Measurements from ENCODE around the gene GNG8. TPM values are rescaled to one million over a fixed set of nuclear protein-coding genes. Genes with fewer than 3 reads are reported as not detected.

Gene GNG8
- total and polyA plus RNA-seq, 12 donors: 1.9 to 5.9 TPM; not detected in 10

DNA sequence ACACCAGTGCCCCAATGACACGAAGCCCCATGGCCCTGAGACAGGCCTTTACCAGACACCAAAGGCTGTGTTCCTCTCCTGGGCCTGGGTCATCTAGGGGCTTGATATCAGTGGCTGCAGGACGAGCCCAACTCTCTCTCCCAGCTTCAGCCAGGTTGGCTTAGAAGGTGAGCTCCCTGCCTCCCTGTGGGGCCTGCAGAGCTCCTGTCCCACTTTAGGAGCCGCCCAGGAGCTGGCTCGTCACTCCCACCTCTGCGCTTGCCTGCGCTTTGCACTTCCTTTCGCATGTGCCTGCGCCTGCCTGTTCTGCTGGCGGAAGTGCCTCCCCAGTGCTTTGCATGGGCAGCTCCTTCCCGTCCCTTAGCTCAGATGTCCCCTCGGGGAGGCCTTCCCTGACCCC lies 30.0 kb downstream of the GNG8 start:
- no peak overlapping the region for H3K4me3 ChIP-seq
- H3K9me3 ChIP-seq: no peaks in the 10 kb centered on the region
- WGBS, 2 donors: 83 to 87% methylated on average over 11 of the region's 11 CpGs
- TF ChIP-seq, protein P1, sequence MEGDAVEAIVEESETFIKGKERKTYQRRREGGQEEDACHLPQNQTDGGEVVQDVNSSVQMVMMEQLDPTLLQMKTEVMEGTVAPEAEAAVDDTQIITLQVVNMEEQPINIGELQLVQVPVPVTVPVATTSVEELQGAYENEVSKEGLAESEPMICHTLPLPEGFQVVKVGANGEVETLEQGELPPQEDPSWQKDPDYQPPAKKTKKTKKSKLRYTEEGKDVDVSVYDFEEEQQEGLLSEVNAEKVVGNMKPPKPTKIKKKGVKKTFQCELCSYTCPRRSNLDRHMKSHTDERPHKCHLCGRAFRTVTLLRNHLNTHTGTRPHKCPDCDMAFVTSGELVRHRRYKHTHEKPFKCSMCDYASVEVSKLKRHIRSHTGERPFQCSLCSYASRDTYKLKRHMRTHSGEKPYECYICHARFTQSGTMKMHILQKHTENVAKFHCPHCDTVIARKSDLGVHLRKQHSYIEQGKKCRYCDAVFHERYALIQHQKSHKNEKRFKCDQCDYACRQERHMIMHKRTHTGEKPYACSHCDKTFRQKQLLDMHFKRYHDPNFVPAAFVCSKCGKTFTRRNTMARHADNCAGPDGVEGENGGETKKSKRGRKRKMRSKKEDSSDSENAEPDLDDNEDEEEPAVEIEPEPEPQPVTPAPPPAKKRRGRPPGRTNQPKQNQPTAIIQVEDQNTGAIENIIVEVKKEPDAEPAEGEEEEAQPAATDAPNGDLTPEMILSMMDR (IDR thresholded peaks at IDR 0.05): no peak
- ATAC-seq (no peak), DNase-seq (no peak)
- peak overlapping the region in 4 of 10 donors; percentile 14 to 35 (median 26) for H3K27ac ChIP-seq
- peaks cover 23 to 58% (median 46%) of the 10 kb centered on the region in 9 donors for H3K4me1 ChIP-seq
- intact Hi-C loops (cut with DNase I): no loop called here
- H3K36me3 ChIP-seq: peaks cover 0 to 59% (median 46%) of the 10 kb centered on the region in 9 donors
- no peaks in the 10 kb centered on the region for H3K27me3 ChIP-seq

DNA sequence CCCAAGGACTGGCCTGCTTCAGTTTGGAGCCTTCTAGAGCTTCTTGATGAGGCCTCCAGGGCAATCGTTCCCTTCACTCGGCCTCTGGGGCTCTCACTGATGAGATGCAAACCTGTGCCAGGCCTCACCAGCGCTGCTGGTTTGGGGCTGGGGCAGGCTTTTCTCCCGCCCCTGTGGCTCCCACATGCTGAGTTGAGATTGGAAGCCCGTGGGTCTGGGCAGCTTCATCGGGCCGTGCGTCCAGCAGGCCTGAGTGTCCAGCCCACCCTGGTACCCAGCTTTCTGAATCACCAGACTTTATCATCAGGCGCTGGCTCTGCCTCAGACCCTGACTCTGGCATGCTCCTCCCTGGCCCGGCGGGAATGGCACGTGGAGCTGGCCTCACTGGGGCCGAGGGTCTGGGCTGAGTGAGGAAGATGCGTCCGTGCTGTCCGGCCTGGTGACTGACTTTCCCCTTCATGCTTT lies 30.6 kb downstream of the GNG8 start:
- 61 to 64% methylated on average over 16 of the region's 16 CpGs for WGBS, 2 donors
- no peaks in the 10 kb centered on the region for H3K9me3 ChIP-seq
- intact Hi-C loops (cut with DNase I): no loop called here
- no peak for DNase-seq
- peaks cover 23 to 58% (median 41%) of the 10 kb centered on the region in 9 donors for H3K4me1 ChIP-seq
- H3K36me3 ChIP-seq: peaks cover 0 to 58% (median 46%) of the 10 kb centered on the region in 9 donors
- TF ChIP-seq, protein P1 (IDR thresholded peaks at IDR 0.05): no peak
- H3K27me3 ChIP-seq: no peaks in the 10 kb centered on the region
- peak overlapping the region in 8 of 10 donors; percentile 8 to 42 (median 25) for H3K27ac ChIP-seq
- ATAC-seq: no peak
- H3K4me3 ChIP-seq: peak overlapping the region in 1 of 10 donors; percentile 5

DNA sequence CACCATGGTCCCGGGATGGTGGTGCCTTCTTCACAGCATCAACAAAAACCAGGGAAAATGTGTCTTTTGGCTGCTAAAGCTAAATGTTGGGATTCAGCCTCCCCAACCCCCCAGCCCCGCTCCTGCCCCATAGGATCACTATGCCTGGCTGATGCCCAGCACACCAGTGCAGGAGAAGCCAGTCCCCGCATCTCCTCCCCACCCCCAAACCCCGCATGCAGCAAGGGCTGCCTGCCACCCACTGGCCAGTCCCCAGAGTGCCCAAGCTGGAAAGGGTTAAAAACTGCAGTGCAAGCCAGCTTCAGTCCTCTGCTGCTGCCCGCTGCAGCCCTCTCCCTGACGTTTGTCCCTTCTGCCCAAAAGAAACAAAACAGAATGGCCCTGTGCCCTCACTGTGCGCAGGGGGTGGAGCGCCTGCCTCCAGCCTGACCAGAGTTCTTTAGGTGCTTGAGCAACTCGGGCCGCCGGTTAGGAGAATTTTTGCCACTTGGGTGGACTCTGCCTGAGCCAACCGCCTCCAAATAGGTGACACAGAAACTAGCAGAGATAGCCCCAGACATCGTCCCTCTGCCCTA lies 31.1 kb downstream of the GNG8 start:
- intact Hi-C loops (cut with DNase I): loop anchor here in 1 of 10 donors (5.0 kb wide), 1 partner anchor 142 kb away; the partner anchor contains the start of genes FKRP and STRN4
- ATAC-seq (no peak), DNase-seq (no peak)
- Histone ChIP-seq H3K4me1 (peaks cover 23 to 63% (median 46%) of the 10 kb centered on the region in 9 donors), H3K27me3 (no peaks in the 10 kb centered on the region), H3K36me3 (peaks cover 0 to 53% (median 43%) of the 10 kb centered on the region in 9 donors), H3K27ac (peak overlapping the region in 8 of 10 donors; percentile 8 to 99 (median 25)), H3K4me3 (peak overlapping the region in 2 of 10 donors; percentile 5 to 11), H3K9me3 (no peaks in the 10 kb centered on the region)
- WGBS, 2 donors: 50 to 55% methylated on average over 13 of the region's 13 CpGs
- TF ChIP-seq, protein P1 (IDR thresholded peaks at IDR 0.05): no peak

DNA sequence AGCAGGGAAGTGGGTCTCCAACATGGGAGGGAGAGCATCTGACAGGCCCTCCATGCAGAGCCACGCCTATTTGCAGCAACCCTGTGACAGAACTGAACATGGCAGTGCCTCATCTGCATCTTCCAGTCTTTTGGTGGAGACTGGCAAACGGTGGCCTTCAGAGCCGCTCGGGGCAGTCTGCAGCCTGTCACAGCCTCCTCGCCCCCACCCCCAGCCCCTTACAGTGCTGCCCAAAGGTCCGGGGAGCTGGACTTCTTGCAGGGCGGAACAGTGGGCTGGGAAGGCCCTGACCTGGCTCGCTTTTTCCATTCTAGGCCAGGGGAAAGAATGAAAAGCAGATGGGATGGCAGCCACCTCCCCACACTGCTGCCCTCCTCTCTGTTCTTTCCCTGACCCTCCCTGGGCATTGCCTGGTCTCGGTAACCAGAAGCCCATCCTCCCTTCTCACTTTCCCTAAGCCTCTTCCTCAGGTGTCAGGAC lies 32.2 kb downstream of the GNG8 start:
- Histone ChIP-seq H3K9me3 (peaks cover 0 to 8% (median 5%) of the 10 kb centered on the region in 11 donors), H3K4me3 (peak overlapping the region in 4 of 10 donors; percentile 11 to 100 (median 98)), H3K27me3 (no peaks in the 10 kb centered on the region), H3K4me1 (peaks cover 23 to 64% (median 47%) of the 10 kb centered on the region in 9 donors), H3K36me3 (peaks cover 0 to 42% (median 32%) of the 10 kb centered on the region in 9 donors), H3K27ac (peak overlapping the region in 8 of 10 donors; percentile 43 to 100 (median 99))
- intact Hi-C loops (cut with DNase I): loop anchor here in 1 of 10 donors (5.0 kb wide), 1 partner anchor 144 kb away; the partner anchor contains the start of genes FKRP and STRN4
- DNase-seq (no peak), ATAC-seq (no peak)
- 54 to 59% methylated on average over 9 of the region's 9 CpGs for WGBS, 2 donors
- TF ChIP-seq, protein P1 (IDR thresholded peaks at IDR 0.05): no peak

Measured in heart right ventricle (tissue), 16 donors.